Measurements from ENCODE around the gene BTN3A1.
"Not testable (repeated sequence)": the region's sequence is repeated elsewhere in the genome, so short reads cannot be mapped to it uniquely, and the experiment has no call there.

BTN3A1 gene

DNA sequence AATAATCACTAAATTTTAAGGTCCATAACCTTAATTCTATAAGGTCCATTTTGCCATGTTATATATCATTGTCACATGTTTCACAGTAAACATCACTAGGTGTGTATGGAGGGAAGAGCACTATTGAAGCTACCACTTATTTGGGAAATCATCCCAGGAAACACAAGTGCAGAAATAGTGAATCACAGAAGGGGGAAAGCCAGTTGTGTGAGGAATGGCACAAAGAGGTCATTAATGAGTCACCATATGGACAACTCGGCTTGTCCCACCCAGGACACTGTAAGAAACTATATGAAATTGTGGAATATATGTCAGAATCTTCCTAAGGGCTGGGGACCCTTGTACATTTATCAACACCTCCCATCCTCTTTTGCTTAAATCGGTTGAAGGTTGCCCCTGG, 13.7 kb downstream of the BTN3A1 start:
- TF ChIP-seq, protein P1, sequence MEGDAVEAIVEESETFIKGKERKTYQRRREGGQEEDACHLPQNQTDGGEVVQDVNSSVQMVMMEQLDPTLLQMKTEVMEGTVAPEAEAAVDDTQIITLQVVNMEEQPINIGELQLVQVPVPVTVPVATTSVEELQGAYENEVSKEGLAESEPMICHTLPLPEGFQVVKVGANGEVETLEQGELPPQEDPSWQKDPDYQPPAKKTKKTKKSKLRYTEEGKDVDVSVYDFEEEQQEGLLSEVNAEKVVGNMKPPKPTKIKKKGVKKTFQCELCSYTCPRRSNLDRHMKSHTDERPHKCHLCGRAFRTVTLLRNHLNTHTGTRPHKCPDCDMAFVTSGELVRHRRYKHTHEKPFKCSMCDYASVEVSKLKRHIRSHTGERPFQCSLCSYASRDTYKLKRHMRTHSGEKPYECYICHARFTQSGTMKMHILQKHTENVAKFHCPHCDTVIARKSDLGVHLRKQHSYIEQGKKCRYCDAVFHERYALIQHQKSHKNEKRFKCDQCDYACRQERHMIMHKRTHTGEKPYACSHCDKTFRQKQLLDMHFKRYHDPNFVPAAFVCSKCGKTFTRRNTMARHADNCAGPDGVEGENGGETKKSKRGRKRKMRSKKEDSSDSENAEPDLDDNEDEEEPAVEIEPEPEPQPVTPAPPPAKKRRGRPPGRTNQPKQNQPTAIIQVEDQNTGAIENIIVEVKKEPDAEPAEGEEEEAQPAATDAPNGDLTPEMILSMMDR (IDR thresholded peaks at IDR 0.05; ENCODE audit: extremely low read depth, insufficient read depth, missing control alignments) = no peak
- no peak for DNase-seq (ENCODE audit: low spot score)
- in situ Hi-C loops (cut with MboI; ENCODE audit: low pct_unique_long_range_greater_than_20kb, low sequenced_read_pairs, unreplicated experiment) = no loop called here

DNA sequence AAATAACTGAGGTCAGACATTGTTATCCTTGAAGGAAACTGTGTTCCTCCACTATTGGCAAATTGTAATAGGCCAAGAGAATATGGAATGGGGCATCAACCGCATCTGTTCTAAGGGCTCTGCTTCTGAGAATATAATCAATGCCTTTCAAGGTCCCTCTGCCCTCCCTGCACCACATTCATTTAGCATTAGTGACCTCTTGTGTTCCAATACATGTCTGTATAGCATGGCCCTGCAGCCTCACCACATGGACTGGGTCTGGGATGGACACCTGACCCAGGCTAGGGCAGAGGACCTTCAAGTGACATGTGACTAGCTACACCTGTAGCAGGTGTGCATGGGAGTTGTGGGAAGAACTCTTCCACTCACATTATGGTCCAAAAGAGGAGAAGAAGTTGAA, 14.2 kb downstream of the BTN3A1 start:
- TF ChIP-seq, protein P1 (IDR thresholded peaks at IDR 0.05; ENCODE audit: extremely low read depth, insufficient read depth, missing control alignments) = no peak
- in situ Hi-C loops (cut with MboI; ENCODE audit: low pct_unique_long_range_greater_than_20kb, low sequenced_read_pairs, unreplicated experiment) = no loop called here
- no peak for DNase-seq (ENCODE audit: low spot score)

DNA sequence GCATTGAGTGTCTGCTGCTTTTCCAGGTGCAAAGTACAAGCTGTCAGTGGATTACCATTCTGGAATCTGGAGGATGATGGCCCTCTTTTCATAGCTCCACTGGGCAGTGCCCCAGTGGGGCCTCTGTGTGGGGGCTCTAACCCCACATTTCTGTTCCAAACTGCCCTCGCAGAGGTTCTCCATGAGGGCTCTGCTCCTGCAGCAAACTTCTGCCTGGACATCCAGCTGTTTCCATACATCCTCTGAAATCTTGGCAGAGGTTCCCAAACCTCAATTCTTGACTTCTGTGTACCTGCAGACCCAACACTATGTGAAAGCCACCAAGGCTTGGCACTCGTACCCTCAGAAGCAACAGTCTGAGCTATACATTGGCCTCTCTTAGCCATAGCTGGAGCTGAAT, 16.0 kb downstream of the BTN3A1 start:
- DNase-seq (ENCODE audit: low spot score); in situ Hi-C loops (cut with MboI; ENCODE audit: low pct_unique_long_range_greater_than_20kb, low sequenced_read_pairs, unreplicated experiment): not testable (repeated sequence)

DNA sequence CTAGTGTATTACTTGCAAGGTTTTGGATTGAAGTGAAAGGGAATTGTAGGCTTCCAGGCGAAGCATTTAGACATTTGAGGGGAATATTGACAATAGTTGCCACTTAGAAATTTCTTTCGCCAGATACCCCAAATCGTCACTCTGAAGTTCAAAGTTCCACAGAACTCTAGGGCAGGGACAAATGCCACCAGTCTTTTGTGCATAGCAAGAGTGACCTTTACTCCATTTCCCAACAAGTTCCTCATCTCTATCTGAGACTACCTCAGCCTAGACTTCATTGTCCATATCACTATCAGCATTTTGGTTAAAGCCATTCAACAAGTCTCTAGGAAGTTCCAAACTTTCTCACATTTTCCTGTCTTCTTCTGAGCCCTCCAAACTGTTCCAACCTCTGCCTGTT, 16.7 kb downstream of the BTN3A1 start:
- in situ Hi-C loops (cut with MboI; ENCODE audit: low pct_unique_long_range_greater_than_20kb, low sequenced_read_pairs, unreplicated experiment); DNase-seq (ENCODE audit: low spot score): not testable (repeated sequence)

DNA sequence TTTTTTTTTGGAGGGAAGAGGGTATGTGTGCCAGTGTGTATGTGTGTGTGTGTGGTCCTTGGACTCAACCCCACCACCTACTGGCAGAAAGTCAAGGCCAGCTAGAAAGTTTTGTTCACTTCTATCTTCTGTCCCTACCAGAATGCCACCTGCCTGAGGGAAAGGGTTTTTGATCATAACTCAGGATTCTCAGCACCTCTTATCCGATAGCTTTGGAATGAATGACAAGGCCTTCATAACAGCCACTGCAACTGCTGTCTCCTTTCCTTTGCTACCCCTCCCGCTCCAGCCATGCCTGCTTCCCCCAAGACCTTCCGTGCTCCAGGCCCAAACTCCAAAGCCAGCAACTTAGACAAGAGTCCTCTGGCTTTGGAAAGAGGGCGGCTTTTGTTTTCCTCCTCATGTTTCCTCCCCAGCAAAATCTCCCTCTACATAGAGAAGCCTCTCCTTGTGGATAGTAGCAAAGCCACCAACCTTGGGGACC, 18.7 kb downstream of the BTN3A1 start:
- in situ Hi-C loops (cut with MboI; ENCODE audit: low pct_unique_long_range_greater_than_20kb, low sequenced_read_pairs, unreplicated experiment) = no loop called here
- TF ChIP-seq, protein P1 (IDR thresholded peaks at IDR 0.05; ENCODE audit: extremely low read depth, insufficient read depth, missing control alignments) = peak; percentile 62
- DNase-seq (ENCODE audit: low spot score) = no peak

DNA sequence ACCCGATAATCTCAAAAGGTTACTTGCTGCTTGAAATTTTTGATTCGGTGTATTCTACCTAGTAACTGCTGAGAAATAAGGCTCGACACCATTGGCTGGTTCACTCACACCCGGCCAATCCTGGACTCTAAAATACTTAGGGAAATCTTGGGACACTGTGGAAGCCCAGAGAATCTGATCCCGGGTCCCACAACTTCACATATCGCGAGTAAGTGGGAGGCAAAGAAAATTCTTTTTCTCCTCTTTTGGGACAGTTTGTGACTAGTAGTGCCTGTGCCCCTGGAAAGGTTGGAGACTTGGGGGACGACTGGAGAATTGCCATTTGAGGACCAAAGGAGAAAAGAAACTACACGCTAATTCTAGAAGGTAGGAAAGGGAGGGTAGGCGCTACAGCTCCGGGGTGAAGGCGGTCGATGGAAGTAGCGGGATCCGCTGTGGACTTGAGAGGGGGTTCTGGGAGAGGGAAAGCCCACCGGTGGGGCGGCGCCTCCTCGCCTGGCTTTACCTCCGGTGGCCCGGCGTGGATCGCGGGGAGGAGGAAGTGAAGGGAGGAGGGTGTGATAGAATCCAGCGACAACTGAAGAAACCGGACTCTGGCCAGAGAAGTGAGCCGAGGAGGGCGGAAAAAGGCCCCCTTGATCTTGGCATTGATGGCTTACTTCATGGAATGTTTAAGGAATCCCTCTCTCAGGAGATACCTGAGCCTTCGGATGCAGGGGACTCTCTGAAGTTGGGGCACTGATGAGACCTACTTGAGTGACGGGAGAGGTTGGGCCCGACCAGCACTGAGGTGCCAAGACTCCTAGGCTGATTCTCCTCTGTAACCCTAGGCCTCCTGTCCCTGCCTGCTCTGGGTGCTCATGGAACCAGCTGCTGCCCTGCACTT, 19.4 kb downstream of the BTN3A1 start:
- in situ Hi-C loops (cut with MboI; ENCODE audit: low pct_unique_long_range_greater_than_20kb, low sequenced_read_pairs, unreplicated experiment) = no loop called here
- peak; percentile 74 for DNase-seq (ENCODE audit: low spot score)
- TF ChIP-seq, protein P1 (IDR thresholded peaks at IDR 0.05; ENCODE audit: extremely low read depth, insufficient read depth, missing control alignments) = no peak

DNA sequence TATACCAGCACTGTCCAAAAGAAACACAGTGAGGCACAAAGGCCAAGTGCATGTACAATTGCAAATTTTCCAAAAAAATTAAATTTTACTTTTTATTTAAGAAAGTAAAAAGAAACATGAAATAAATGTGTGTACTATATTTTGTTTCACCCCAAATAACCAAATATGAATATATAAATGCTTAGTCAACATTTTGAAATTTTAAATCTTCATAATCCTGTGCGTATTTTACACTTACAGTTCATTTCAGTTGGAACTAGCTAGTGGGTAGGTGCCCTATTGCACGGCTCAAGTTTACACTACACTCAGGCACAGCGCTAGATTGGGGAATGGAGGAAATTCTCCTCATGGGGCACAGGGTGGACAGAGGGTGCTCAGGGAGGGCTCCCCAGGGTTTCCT, 20.3 kb downstream of the BTN3A1 start:
- TF ChIP-seq, protein P1 (IDR thresholded peaks at IDR 0.05; ENCODE audit: extremely low read depth, insufficient read depth, missing control alignments) = no peak
- in situ Hi-C loops (cut with MboI; ENCODE audit: low pct_unique_long_range_greater_than_20kb, low sequenced_read_pairs, unreplicated experiment) = no loop called here
- DNase-seq (ENCODE audit: low spot score) = no peak

Data from GM13977 (cell line).